ENCODE data around the gene STIP1.

DNA sequence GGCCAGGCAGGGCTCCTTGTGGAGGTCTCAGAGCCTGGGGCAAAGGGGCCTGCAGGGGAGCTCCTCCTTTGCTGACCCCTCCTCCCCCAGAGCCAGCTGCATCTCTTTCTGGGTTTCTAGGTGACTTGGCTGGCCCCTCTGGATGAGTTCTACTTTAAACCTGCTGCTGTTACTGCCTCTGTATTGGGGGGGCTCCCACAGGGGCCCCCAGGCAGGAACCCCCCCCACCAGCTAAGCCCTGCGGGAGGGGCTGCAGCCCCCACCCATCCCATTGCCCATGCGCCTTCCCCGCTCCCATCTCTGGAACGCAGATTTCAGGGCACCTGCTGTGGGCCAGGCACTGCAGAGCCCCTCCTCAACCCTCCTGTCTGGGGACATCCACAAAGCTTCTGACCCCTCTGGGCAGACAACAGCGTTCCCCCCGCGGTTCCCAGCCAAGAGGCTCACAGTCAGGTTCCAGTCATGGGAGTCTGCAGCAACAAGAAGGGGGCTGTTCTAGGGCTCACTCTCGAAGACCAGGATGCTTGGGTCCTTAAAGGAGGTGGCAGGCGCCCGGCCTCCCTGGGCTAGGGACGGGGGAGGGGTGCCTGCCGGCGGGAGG, 64.5 kb downstream of the STIP1 start:
- TF ChIP-seq, protein P1, sequence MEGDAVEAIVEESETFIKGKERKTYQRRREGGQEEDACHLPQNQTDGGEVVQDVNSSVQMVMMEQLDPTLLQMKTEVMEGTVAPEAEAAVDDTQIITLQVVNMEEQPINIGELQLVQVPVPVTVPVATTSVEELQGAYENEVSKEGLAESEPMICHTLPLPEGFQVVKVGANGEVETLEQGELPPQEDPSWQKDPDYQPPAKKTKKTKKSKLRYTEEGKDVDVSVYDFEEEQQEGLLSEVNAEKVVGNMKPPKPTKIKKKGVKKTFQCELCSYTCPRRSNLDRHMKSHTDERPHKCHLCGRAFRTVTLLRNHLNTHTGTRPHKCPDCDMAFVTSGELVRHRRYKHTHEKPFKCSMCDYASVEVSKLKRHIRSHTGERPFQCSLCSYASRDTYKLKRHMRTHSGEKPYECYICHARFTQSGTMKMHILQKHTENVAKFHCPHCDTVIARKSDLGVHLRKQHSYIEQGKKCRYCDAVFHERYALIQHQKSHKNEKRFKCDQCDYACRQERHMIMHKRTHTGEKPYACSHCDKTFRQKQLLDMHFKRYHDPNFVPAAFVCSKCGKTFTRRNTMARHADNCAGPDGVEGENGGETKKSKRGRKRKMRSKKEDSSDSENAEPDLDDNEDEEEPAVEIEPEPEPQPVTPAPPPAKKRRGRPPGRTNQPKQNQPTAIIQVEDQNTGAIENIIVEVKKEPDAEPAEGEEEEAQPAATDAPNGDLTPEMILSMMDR (IDR thresholded peaks at IDR 0.05) = no peak
- no peak for TF ChIP-seq POLR2A (IDR thresholded peaks at IDR 0.05)
